ENCODE data around the gene FAM186B.

GRCh38 chr12:49556391-49557186, 48.9 kb downstream of the FAM186B start:
- no peak for TF ChIP-seq CTCF (IDR thresholded peaks at IDR 0.05)
- no peak for TF ChIP-seq FOXM1 (IDR thresholded peaks at IDR 0.05; ENCODE audit: low read depth)
- TF ChIP-seq TAF1 (IDR thresholded peaks at IDR 0.05; ENCODE audit: borderline replicate concordance, low read depth, low read length): no peak
- no peak for TF ChIP-seq POLR2AphosphoS5 (IDR thresholded peaks at IDR 0.05; ENCODE audit: low read depth, low read length)
- TF ChIP-seq TEAD4 (IDR thresholded peaks at IDR 0.05; ENCODE audit: borderline replicate concordance, insufficient read depth): no peak
- no peak for TF ChIP-seq SMC3 (IDR thresholded peaks at IDR 0.05; ENCODE audit: low read depth, low read length)
- TF ChIP-seq MXI1 (IDR thresholded peaks at IDR 0.05; ENCODE audit: low read depth, low read length): no peak
- TF ChIP-seq RAD21 (IDR thresholded peaks at IDR 0.05; ENCODE audit: low read length): no peak
- no peak for TF ChIP-seq USF2 (IDR thresholded peaks at IDR 0.05; ENCODE audit: borderline replicate concordance, low read depth, low read length)
- TF ChIP-seq EP300 (IDR thresholded peaks at IDR 0.05; ENCODE audit: borderline replicate concordance in 1 of 2, low read depth in 1 of 2, low read length in 1 of 2): no peak
- TF ChIP-seq RCOR1 (IDR thresholded peaks at IDR 0.05; ENCODE audit: low read length): no peak
